Testis (tissue), 2 donors: ENCODE measurements around the gene SLC9A3.

Experiments
- POLR2A ChIP-seq: fragments of 450-650 bp; IDR thresholded peaks from one replicate; pipeline ENCODE4 v1.6.1; 2017; ENCODE audit warnings: antibody characterized with exemption, mild to moderate bottlenecking, moderate library complexity
- TF ChIP-seq, protein P1 (sequence below), 3 experiments: fragments of 450-650 bp in 2 of 3; fragments of 200-600 bp in 1 of 3; sonication (generic) in 1 of 3; IDR thresholded peaks; one replicate each; pipeline ENCODE4 v1.5.1; 2016 to 2019; ENCODE audit warnings: antibody characterized with exemption in 3 of 3, mild to moderate bottlenecking in 2 of 3, moderate library complexity in 1 of 3

DNA sequence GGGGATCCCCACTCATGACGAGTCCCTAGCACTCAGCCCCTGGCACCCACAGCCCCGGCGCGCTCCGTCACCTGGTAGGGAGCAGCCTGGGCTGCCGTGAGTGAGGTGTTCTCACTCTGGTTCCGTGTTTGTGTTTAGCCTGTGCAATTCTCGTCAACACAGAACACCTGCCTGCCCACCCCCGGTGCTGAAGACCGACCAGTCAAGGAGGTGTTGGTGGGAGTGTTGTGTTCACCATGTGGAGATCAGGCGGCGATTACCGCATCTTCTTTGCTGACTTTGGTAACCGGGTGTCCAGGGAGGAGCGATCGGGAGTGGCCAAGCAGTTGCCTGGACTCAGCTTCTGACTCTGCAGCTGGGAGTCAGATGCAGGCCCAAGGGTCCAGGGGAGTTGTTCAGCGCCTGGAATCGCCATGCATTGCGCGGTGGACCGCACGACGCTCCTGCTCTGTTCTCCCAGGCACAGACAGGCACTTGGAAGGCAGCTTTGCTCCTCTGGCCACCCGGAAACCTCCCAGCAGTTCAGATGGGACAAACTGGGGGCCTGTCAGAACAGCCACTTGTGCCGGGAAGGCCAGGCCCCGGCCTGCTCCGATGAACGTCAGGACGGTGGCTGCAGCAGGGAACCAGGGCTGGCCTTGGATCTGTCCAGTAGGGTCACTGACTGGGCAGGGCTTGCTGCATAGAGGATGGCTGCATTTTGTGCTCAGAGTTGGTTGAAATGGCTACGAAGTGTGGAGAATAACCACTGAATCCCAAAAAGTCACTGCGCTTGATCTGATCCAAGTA is 53.1 kb downstream of the SLC9A3 start:
- TF ChIP-seq, protein P1, sequence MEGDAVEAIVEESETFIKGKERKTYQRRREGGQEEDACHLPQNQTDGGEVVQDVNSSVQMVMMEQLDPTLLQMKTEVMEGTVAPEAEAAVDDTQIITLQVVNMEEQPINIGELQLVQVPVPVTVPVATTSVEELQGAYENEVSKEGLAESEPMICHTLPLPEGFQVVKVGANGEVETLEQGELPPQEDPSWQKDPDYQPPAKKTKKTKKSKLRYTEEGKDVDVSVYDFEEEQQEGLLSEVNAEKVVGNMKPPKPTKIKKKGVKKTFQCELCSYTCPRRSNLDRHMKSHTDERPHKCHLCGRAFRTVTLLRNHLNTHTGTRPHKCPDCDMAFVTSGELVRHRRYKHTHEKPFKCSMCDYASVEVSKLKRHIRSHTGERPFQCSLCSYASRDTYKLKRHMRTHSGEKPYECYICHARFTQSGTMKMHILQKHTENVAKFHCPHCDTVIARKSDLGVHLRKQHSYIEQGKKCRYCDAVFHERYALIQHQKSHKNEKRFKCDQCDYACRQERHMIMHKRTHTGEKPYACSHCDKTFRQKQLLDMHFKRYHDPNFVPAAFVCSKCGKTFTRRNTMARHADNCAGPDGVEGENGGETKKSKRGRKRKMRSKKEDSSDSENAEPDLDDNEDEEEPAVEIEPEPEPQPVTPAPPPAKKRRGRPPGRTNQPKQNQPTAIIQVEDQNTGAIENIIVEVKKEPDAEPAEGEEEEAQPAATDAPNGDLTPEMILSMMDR (IDR thresholded peaks at IDR 0.05), result no peak
- no peak for TF ChIP-seq POLR2A
